ENCODE results near the gene LRGUK. TPM values are rescaled to one million over a fixed set of nuclear protein-coding genes. Genes with fewer than 3 reads are reported as not detected.
"Not testable (repeated sequence)": the region's sequence is repeated elsewhere in the genome, so short reads cannot be mapped to it uniquely, and the experiment has no call there.

Gene LRGUK
- total RNA-seq, 2 donors from 2014 or later, result 0.79 to 0.95 TPM

- DNase-seq (ENCODE audit: low spot score), result no peak
- intact Hi-C loops (cut with DNase I), result no loop called here
Measured at GRCh38 chr7:134210976-134211663, 84.0 kb downstream of the LRGUK start.

GRCh38 chr7:134211817-134212216, 84.7 kb downstream of the LRGUK start:
- intact Hi-C loops (cut with DNase I), result no loop called here
- DNase-seq (ENCODE audit: low spot score), result no peak

DNA sequence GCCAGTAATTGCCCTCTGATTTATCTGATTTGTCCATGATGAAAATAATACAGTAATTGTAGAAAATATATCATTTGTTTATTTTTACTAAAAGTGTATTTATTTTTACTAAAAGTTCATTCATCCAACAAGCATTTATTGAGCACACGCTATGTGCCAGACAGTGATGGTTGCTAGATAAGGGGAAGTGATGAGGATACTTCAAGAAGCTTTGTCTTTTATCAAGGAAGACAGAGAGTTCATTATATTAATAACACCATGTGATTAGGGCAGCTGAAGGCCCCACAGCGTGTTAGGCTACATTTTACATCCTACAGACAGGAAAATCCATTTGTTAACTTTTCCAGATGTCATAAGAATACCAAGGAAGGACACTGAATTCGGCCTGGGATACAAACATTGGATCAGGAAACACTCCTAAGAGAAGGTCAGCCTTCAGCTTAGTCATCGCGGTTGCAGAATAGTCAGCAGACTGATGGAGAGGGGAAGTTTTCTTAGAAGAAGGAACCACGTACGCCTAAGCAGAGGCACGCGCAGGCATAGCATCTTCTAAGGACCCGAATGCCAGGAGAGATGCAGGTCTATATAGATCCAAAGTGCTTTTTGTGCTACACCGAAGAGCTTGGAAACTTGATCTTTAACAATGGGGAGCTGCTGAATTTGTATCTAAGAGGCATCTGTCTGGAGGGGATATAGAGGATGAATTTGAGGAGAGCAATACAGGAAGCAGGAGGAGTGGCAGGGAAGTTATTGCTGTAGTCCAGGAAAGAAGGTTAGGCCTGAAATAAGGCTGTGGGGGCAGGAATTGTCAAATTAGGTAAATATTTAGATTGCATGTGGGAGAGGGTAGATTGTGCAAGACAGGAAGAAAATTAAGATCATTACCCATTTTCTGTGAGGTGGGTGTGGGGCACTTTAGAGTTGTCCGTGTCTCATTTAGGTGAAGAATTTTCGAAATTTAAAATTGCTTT, 85.7 kb downstream of the LRGUK start:
- intact Hi-C loops (cut with DNase I), result no loop called here
- no peak for DNase-seq (ENCODE audit: low spot score)

DNA sequence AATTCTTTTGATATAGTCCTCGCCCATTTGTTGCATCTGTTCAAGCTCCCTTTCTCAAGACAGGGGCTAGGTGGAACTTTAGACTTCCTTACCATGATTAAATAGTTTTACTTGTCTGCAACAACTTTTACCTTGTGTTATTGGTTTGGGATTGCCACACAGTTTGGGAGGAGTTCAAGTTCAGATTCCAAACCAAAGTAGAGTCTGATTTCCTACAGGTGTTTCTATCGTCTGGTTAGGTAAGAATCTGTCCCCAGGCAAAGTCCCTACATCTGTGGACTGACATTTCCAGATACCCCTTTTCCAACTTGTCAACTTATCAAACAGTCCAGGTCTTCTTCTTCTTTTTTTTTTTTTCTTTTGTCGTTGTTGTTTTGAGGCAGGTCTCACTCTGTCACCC, 93.1 kb downstream of the LRGUK start:
- intact Hi-C loops (cut with DNase I), result no loop called here
- DNase-seq (ENCODE audit: low spot score), result no peak

- DNase-seq (ENCODE audit: low spot score); intact Hi-C loops (cut with DNase I): not testable (repeated sequence)
Measured at GRCh38 chr7:134231296-134231695, 104.2 kb downstream of the LRGUK start.

DNA sequence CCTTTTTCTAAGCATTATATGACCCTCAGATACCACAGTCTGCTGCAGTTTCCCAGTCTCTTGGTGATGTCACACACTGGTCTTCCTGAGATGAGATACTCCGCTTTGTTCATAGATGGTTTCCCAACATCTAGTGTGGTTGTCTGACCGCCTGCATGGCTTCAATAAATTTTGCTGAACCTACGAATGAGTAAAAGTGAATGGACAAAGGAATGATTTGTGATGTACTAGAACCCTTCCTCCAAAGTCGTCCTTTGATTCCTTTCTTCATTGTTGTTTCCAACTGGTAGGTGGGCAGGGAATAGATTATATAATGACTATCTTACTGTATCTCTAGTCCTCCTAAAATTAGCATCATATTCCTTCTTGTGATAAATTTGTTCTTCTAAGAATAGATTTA, 107.1 kb downstream of the LRGUK start:
- no peak for DNase-seq (ENCODE audit: low spot score)
- intact Hi-C loops (cut with DNase I), result no loop called here

DNA sequence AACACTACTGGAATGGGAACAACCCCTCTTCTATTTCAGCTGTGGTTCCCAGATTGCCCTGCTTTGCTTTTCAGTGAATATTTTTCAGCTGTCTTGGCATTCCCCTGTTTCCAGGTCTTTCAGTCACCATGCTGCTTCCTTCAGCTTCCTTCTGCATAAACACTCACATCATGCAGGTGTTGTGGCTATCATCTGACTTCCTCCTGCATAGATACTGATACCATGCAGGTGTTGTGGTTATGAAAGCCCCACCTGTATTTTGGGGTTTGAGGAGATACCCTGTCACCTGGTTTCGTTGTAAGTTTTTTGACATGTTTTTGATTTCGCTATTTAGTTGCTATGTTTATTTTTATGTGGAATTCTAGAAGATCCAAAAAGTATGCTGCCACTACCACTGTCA, 118.1 kb downstream of the LRGUK start:
- intact Hi-C loops (cut with DNase I), result no loop called here
- no peak for DNase-seq (ENCODE audit: low spot score)

DNA sequence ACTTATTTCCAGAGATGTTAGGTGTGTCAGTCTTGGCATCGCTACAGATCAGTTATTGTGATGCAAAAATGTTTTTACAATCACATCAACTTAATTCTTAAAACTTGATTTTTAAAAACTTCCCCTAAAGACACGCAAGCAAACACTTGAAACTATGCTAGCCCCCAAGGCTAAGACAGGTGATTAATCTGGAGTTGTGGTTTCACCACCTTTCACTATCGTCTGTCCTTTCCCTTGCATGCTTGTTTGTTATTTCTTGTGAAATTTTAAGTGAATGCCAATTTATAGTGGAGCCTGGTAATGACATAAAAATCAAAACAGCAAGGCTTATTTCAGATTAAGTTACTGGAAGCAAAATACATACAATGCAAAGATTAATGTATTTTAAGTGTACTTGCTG, 119.2 kb downstream of the LRGUK start:
- no peak for DNase-seq (ENCODE audit: low spot score)
- intact Hi-C loops (cut with DNase I), result loop anchor here in 1 of 2 donors (2.0 kb wide), 1 partner anchor 70 kb away; no protein-coding TSS in a partner anchor

DNA sequence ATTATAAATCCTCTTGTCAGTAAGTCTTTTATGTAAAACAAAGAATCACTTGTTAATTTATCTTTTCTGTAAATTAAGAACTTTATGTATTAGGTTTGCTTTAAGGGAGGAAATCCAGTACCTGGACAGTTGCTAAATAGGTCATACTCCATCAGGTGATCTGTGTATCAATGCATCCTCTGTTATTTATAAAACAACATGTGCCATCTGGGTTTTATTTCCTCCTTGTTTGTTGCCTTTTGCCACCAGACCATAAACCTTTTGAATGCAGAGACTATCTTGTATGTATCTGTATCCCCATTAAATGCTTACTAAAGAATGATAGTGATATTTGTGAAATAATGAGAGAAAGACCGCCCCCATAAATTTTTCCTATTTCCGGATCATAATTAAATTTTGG, 119.6 kb downstream of the LRGUK start:
- intact Hi-C loops (cut with DNase I), result loop anchor here in 1 of 2 donors (2.0 kb wide), 1 partner anchor 70 kb away; no protein-coding TSS in a partner anchor
- DNase-seq (ENCODE audit: low spot score), result no peak

GRCh38 chr7:134248196-134248595, 121.1 kb downstream of the LRGUK start:
- no peak for DNase-seq (ENCODE audit: low spot score)
- intact Hi-C loops (cut with DNase I), result no loop called here

DNA sequence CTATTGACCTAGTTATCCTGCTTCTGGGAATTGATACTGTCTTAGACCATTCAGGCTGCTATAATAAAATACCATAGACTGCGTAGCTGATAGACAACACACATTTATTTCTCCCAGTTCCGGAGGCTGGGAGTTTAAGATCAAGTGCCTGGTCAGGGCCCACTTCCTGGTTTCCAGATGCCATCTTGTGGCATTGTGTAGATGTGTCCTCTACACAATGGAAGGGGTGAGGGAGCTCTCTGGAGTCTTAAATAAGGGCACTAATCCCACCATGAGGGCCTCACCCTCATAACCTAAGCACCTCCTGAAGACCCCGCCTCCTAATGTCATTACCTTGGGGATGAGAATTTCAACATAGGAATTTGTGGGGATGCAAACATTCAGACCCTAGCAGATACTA, 127.2 kb downstream of the LRGUK start:
- intact Hi-C loops (cut with DNase I), result no loop called here
- DNase-seq (ENCODE audit: low spot score), result no peak

DNA sequence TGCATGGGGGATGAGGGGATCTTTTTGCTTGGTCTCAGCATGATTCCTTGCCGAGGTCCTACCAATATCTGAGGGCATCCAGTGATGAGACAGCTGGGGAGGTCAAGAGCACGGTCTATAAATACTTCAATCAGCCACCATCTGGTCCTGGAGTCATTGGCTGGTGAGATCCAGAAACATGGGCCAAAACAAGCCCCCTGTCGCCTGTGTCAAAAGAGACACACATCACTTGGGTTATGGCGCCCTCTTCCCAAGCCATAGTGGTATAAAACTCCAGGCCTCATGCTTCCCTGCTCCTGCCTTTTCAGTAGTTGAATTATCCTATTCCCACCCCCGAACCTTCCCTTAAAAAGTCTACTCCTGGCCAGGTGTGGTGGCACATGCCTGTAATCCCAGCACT, 128.7 kb downstream of the LRGUK start:
- intact Hi-C loops (cut with DNase I), result no loop called here
- no peak for DNase-seq (ENCODE audit: low spot score)

DNA sequence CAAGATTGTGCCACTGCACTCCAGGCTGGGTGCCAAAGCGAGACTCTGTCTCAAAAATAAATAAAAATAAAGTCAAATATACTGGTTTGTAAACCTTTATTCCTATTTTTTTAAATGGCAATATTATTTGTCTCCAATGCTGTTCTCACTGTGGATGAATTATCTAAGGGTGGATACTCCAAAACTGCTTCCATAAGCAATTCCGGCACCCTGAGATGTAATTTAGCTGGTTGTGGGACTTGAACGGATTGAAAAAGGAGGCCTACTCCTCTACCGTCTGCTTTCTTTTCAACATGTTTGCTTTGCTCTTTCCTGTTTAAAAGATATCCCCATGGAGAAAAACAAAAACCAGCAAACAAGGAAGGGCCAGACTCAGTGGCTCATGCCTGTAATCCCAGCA, 135.2 kb downstream of the LRGUK start:
- DNase-seq (ENCODE audit: low spot score), result no peak
- intact Hi-C loops (cut with DNase I), result no loop called here

- intact Hi-C loops (cut with DNase I), result no loop called here
- no peak for DNase-seq (ENCODE audit: low spot score)
Measured at GRCh38 chr7:134276951-134277350, 149.8 kb downstream of the LRGUK start.

DNA sequence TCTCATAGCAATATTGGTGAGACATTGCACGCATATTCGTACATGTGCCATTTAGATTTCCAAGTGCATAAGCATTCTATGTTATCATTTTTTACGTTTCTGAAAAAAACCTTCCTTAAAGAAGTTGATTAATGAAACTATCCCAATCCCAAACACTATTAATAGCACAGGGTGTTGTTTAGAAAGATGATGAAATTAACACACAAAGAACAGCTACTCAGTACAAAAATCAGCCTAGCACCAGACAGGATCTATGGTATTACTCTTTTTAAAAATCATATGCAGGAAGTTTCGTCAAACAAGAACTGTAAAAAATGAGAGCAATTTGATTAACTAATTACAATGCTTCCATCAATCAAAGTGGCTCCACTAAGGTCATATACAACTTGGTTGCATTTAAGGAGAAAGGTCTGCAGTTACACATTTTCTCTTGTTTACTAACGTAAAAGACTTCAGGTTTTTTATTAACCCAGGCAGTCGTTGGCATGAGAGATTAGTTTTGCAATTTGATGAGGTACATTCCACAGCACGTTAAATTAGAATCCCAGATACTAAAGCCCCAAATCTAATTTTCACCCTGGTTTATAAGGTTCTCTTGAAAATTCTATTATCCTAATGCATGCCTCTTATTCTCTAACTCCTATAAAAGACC, 151.5 kb downstream of the LRGUK start:
- DNase-seq (ENCODE audit: low spot score), result no peak
- intact Hi-C loops (cut with DNase I), result no loop called here

DNA sequence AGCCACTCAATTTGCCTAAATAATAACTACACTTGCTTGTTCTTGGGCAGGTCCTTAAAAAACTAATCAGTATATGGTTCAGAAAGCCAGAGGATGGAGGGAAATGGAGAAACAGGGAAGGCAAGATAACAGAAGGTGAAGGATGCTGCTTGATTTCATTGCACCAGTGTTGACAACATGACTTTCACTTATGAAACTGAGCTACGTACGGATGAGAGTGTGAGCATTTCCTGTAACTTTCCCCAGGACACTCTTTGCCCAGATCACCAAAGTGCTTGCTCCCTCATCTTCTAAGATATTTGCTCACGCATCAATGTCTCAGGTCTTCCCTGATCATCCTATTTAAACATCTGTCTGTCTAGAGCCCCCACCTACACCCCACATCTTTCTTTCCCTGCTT, 152.2 kb downstream of the LRGUK start:
- intact Hi-C loops (cut with DNase I), result no loop called here
- DNase-seq (ENCODE audit: low spot score), result no peak

GRCh38 chr7:134279898-134280297, 152.8 kb downstream of the LRGUK start:
- intact Hi-C loops (cut with DNase I), result no loop called here
- DNase-seq (ENCODE audit: low spot score), result no peak

DNA sequence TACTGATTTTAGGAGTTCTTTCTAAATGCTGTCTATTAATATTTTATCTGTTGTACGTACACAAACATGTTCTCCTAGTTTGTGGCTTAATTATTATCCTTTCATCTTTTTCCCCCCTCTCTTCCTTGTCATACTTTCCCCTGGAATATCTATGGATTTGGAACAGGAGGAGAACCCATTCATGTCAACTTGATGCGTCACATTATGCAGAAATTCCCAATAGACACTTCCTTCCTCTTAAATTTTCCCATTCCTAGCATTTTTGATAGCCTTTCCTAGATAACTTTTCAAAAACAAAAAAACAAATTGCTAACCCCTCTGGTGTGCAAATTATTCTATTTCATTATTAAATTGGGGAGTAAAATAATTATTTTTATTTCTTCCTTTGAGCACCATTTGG, 153.4 kb downstream of the LRGUK start:
- DNase-seq (ENCODE audit: low spot score), result no peak
- intact Hi-C loops (cut with DNase I), result no loop called here

- intact Hi-C loops (cut with DNase I), result no loop called here
- no peak for DNase-seq (ENCODE audit: low spot score)
Measured at GRCh38 chr7:134284011-134284410, 156.9 kb downstream of the LRGUK start.

GRCh38 chr7:134284952-134285351, 157.8 kb downstream of the LRGUK start:
- intact Hi-C loops (cut with DNase I), result no loop called here
- no peak for DNase-seq (ENCODE audit: low spot score)

Measured in posterior vena cava (tissue), 2 donors.